KMS-11 (cell line): ENCODE data around the gene NTM.

Experiments
- H2AFZ ChIP-seq: fragments of 200-600 bp; sonication (generic); 2 replicates; pipeline ENCODE4 v1.6.1; 2016; ENCODE audit warnings: antibody characterized with exemption, mixed run types, low read depth
- H3K27ac ChIP-seq: fragments of 200-600 bp; sonication (generic); 2 replicates; pipeline ENCODE4 v1.6.1; 2016; ENCODE audit warnings: mild to moderate bottlenecking, mixed run types
- H3K27me3 ChIP-seq: fragments of 200-600 bp; sonication (generic); 2 replicates; pipeline ENCODE4 v1.6.1; 2017; ENCODE audit warnings: mild to moderate bottlenecking, low read depth, mixed run types, moderate library complexity; ENCODE audit not compliant: insufficient read depth
- H3K36me3 ChIP-seq: fragments of 200-600 bp; sonication (generic); 2 replicates; pipeline ENCODE4 v1.6.1; 2017; ENCODE audit warnings: mild to moderate bottlenecking, mixed run types; ENCODE audit not compliant: insufficient read depth
- H3K4me1 ChIP-seq: fragments of 200-600 bp; sonication (generic); 2 replicates; pipeline ENCODE4 v1.6.1; 2016; ENCODE audit warnings: mild to moderate bottlenecking, low read depth, mixed run types; ENCODE audit not compliant: poor library complexity, severe bottlenecking
- H3K4me2 ChIP-seq: fragments of 200-600 bp; sonication (generic); 2 replicates; pipeline ENCODE4 v1.7.0; 2016; ENCODE audit warnings: mild to moderate bottlenecking, mixed run types
- H3K4me3 ChIP-seq: fragments of 200-600 bp; sonication (generic); IDR thresholded peaks from 2 replicates; pipeline ENCODE4 v1.6.1; 2017; ENCODE audit warnings: low read depth, low read length, mixed read lengths; ENCODE audit not compliant: insufficient read depth
- H3K79me2 ChIP-seq: fragments of 200-600 bp; sonication (generic); 2 replicates; pipeline ENCODE4 v1.6.1; 2016; ENCODE audit warnings: low read depth, mixed run types; ENCODE audit not compliant: insufficient read depth
- H3K9ac ChIP-seq: fragments of 200-600 bp; sonication (generic); 2 replicates; pipeline ENCODE4 v1.6.1; 2016; ENCODE audit warnings: mild to moderate bottlenecking, mixed run types
- H4K20me1 ChIP-seq: fragments of 200-600 bp; sonication (generic); 2 replicates; pipeline ENCODE4 v1.6.1; 2016; ENCODE audit warnings: mild to moderate bottlenecking, mixed run types; ENCODE audit not compliant: insufficient read depth
- CTCF ChIP-seq: fragments of 200-600 bp; sonication (generic); conservative IDR thresholded peaks from 2 replicates; pipeline ENCODE4 v1.6.1; 2017; ENCODE audit warnings: low read depth, mild to moderate bottlenecking, antibody characterized with exemption, low read length, moderate library complexity, mixed read lengths

Gene NTM

GRCh38 chr11:131425285-131425684 lies 54.9 kb downstream of the NTM start:
- no peaks in the 10 kb centered on the region for H3K4me1 ChIP-seq
- TF ChIP-seq CTCF: no peak

DNA sequence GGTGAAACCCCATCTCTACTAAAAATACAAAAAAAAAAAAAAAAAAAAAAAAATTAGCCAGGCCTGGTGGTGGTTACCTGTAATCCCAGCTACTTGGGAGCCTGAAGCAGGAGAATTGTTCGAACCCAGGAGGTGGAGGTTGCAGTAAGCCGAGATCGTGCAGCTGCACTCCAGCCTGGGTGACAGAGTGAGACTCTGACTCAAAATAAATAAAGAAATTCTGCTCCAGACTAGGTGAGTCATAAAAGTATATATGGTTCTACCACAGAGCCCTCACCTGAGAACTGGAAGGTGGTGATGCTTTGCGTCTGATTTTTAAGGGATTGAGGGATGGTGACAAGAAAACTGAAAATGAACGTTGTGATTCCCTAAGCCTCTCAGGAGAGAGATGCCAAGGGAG lies 58.4 kb downstream of the NTM start:
- Histone ChIP-seq H2AFZ (no peak overlapping the region), H3K79me2 (no peaks in the 10 kb centered on the region), H3K36me3 (no peaks in the 10 kb centered on the region), H3K4me2 (no peak overlapping the region), H4K20me1 (no peaks in the 10 kb centered on the region), H3K4me3 (no peak overlapping the region), H3K4me1 (no peaks in the 10 kb centered on the region), H3K27ac (no peak overlapping the region), H3K27me3 (no peaks in the 10 kb centered on the region), H3K9ac (no peak overlapping the region)
- TF ChIP-seq CTCF: no peak

More at GRCh38 chr11:131425285-131425684, 54.9 kb downstream of the NTM start:
- H3K9ac ChIP-seq: no peak overlapping the region
- no peaks in the 10 kb centered on the region for H3K36me3 ChIP-seq
- no peak overlapping the region for H3K4me3 ChIP-seq
- H3K4me2 ChIP-seq: no peak overlapping the region
- no peaks in the 10 kb centered on the region for H4K20me1 ChIP-seq
- no peaks in the 10 kb centered on the region for H3K79me2 ChIP-seq
- no peak overlapping the region for H2AFZ ChIP-seq
- H3K27ac ChIP-seq: no peak overlapping the region
- no peaks in the 10 kb centered on the region for H3K27me3 ChIP-seq

DNA sequence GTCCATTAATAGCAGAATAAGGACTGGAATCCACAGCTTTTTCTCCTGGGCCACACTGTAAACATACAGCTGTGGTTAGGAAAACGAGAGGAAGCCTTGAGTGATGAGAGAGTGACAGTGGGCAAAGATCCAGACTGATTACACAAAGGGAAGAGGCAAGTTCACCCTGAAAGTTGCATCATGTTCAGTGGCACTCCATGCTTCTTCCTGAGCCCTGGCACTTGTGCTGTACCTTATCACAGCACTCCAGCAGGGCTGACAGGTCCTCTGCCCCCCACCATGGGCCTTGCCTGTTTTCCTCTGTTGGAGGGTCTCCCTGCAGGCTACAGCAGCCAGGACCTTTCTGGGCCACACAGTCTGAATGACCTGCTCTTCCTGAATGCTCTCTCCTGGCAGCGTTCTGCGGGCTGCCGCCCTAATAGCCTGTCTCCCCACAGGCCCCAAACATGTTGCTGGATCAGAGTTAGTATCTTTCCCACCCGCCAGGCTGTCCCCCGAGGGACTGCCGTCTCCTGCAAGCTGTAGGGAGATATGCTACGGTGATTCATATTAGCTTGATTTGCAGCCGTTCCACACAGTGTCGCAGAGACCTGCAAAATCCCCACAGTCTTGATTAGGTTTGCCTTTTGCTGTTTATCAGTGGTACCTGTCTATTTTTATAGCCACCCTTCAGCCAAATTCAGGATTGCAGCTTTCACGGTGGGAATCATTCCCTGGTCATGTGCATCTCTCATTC lies 60.2 kb downstream of the NTM start:
- Histone ChIP-seq H4K20me1 (no peaks in the 10 kb centered on the region), H3K4me3 (no peak overlapping the region), H3K27ac (no peak overlapping the region), H2AFZ (no peak overlapping the region), H3K4me2 (no peak overlapping the region), H3K27me3 (no peaks in the 10 kb centered on the region), H3K4me1 (no peaks in the 10 kb centered on the region), H3K36me3 (no peaks in the 10 kb centered on the region), H3K79me2 (no peaks in the 10 kb centered on the region), H3K9ac (no peak overlapping the region)
- TF ChIP-seq CTCF: no peak

- Histone ChIP-seq H3K36me3 (no peaks in the 10 kb centered on the region), H2AFZ (no peak overlapping the region), H3K27me3 (no peaks in the 10 kb centered on the region), H3K4me2 (no peak overlapping the region), H4K20me1 (no peaks in the 10 kb centered on the region), H3K4me1 (no peaks in the 10 kb centered on the region), H3K4me3 (no peak overlapping the region), H3K79me2 (no peaks in the 10 kb centered on the region), H3K27ac (no peak overlapping the region), H3K9ac (no peak overlapping the region)
- no peak for TF ChIP-seq CTCF
These were observed 70.8 kb downstream of the NTM start for GRCh38 chr11:131441051-131441810.
